Measurements from ENCODE around the gene PHKG2.

GRCh38 chr16:30750201-30750600 lies 2.0 kb downstream of the PHKG2 start:
- TF ChIP-seq CTCF (conservative IDR thresholded peaks at IDR 0.05; ENCODE audit: low read length), result no peak
- TF ChIP-seq EZH2phosphoT487 (IDR thresholded peaks at IDR 0.05; ENCODE audit: borderline replicate concordance), result no peak
